SK-N-SH treated with all-trans-retinoic acid at 6 μM for 48 hours (cell line): ENCODE results near the gene TMEM236.

Source experiments
- ARNTL ChIP-seq: fragments of 450-650 bp; formaldehyde crosslinking; IDR thresholded peaks from 2 replicates; pipeline ENCODE4 v1.5.0; 2020; ENCODE audit warnings: low read depth, mild to moderate bottlenecking, moderate library complexity, borderline replicate concordance
- CSDC2 ChIP-seq: fragments of 250-450 bp; sonication (Bioruptor Pico); IDR thresholded peaks from 2 replicates; pipeline ENCODE4 v1.5.0; 2020; ENCODE audit warnings: mild to moderate bottlenecking, moderate library complexity
- GLIS3 ChIP-seq: fragments of 250-450 bp; sonication (Bioruptor Pico); IDR thresholded peaks from 2 replicates; pipeline ENCODE4 v1.5.0; 2020; ENCODE audit warnings: mild to moderate bottlenecking, moderate library complexity
- RARB ChIP-seq: fragments of 250-450 bp; sonication (Bioruptor Pico); IDR thresholded peaks from 2 replicates; pipeline ENCODE4 v1.8.0; 2021; ENCODE audit warnings: mild to moderate bottlenecking, moderate library complexity
- SNAI2 ChIP-seq: fragments of 250-450 bp; sonication (Bioruptor Pico); IDR thresholded peaks from 2 replicates; pipeline ENCODE4 v1.5.0; 2020; ENCODE audit warnings: mild to moderate bottlenecking, moderate library complexity
- ZFP3 ChIP-seq: fragments of 250-450 bp; sonication (Bioruptor Pico); IDR thresholded peaks from 2 replicates; pipeline ENCODE4 v1.5.0; 2020; ENCODE audit warnings: mild to moderate bottlenecking, moderate library complexity
- ZFP30 ChIP-seq: fragments of 450-650 bp; formaldehyde crosslinking; IDR thresholded peaks from 2 replicates; pipeline ENCODE4 v1.5.0; 2022; ENCODE audit warnings: mild to moderate bottlenecking, moderate library complexity
- ZNF70 ChIP-seq: fragments of 450-650 bp; formaldehyde crosslinking; IDR thresholded peaks from 2 replicates; pipeline ENCODE4 v1.5.0; 2020; ENCODE audit warnings: mild to moderate bottlenecking, moderate library complexity
- TF ChIP-seq, protein P1 (sequence below): fragments of 250-450 bp; sonication (Bioruptor Pico); IDR thresholded peaks from 2 replicates; pipeline ENCODE4 v1.5.1; 2020; ENCODE audit warnings: low read depth, mild to moderate bottlenecking, moderate library complexity
- TF ChIP-seq, protein P2 (sequence below): fragments of 250-450 bp; sonication (Bioruptor Pico); IDR thresholded peaks from 2 replicates; pipeline ENCODE4 v1.8.0; 2020; ENCODE audit warnings: mild to moderate bottlenecking, moderate library complexity, borderline replicate concordance
- TF ChIP-seq, protein P3 (sequence below): fragments of 250-450 bp; sonication (Bioruptor Pico); IDR thresholded peaks from 2 replicates; pipeline ENCODE4 v1.5.0; 2020; ENCODE audit warnings: mild to moderate bottlenecking, moderate library complexity
- TF ChIP-seq, protein P4 (sequence below): fragments of 250-450 bp; sonication (Bioruptor Pico); IDR thresholded peaks from 2 replicates; pipeline ENCODE4 v1.5.1; 2021; ENCODE audit warnings: mild to moderate bottlenecking, moderate library complexity

DNA sequence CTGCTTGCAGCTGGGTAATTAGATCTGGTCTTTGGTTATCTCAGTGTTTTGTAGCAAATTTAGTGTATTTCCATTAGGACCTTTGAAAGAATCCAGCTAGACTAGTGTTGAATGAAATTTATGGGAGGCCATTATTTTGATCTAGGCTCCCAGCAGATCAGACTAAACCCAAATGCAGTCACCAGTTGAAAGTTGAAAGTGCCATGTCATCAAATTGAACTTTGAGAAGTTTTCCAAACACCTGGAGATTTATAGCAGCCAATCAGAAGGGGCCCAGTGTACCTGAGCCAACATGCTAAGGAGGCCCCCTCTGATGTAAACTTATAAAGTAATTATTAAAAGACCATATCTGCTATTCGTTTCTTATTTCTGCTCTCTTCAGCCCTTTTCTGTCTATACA is 11.3 kb upstream of the TMEM236 start:
- TF ChIP-seq SNAI2 (CRISPR knock-in tag): no peak
- no peak for TF ChIP-seq RARB (CRISPR knock-in tag)
- TF ChIP-seq ZFP3 (CRISPR knock-in tag): no peak
- no peak for TF ChIP-seq CSDC2
- TF ChIP-seq GLIS3: no peak
- TF ChIP-seq, protein P1, sequence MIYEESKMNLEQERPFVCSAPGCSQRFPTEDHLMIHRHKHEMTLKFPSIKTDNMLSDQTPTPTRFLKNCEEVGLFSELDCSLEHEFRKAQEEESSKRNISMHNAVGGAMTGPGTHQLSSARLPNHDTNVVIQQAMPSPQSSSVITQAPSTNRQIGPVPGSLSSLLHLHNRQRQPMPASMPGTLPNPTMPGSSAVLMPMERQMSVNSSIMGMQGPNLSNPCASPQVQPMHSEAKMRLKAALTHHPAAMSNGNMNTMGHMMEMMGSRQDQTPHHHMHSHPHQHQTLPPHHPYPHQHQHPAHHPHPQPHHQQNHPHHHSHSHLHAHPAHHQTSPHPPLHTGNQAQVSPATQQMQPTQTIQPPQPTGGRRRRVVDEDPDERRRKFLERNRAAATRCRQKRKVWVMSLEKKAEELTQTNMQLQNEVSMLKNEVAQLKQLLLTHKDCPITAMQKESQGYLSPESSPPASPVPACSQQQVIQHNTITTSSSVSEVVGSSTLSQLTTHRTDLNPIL (CRISPR knock-in tag): no peak
- TF ChIP-seq ARNTL (CRISPR knock-in tag): no peak
- no peak for TF ChIP-seq ZFP30 (CRISPR knock-in tag)
- TF ChIP-seq, protein P2, sequence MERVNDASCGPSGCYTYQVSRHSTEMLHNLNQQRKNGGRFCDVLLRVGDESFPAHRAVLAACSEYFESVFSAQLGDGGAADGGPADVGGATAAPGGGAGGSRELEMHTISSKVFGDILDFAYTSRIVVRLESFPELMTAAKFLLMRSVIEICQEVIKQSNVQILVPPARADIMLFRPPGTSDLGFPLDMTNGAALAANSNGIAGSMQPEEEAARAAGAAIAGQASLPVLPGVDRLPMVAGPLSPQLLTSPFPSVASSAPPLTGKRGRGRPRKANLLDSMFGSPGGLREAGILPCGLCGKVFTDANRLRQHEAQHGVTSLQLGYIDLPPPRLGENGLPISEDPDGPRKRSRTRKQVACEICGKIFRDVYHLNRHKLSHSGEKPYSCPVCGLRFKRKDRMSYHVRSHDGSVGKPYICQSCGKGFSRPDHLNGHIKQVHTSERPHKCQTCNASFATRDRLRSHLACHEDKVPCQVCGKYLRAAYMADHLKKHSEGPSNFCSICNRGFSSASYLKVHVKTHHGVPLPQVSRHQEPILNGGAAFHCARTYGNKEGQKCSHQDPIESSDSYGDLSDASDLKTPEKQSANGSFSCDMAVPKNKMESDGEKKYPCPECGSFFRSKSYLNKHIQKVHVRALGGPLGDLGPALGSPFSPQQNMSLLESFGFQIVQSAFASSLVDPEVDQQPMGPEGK: no peak
- TF ChIP-seq, protein P3, sequence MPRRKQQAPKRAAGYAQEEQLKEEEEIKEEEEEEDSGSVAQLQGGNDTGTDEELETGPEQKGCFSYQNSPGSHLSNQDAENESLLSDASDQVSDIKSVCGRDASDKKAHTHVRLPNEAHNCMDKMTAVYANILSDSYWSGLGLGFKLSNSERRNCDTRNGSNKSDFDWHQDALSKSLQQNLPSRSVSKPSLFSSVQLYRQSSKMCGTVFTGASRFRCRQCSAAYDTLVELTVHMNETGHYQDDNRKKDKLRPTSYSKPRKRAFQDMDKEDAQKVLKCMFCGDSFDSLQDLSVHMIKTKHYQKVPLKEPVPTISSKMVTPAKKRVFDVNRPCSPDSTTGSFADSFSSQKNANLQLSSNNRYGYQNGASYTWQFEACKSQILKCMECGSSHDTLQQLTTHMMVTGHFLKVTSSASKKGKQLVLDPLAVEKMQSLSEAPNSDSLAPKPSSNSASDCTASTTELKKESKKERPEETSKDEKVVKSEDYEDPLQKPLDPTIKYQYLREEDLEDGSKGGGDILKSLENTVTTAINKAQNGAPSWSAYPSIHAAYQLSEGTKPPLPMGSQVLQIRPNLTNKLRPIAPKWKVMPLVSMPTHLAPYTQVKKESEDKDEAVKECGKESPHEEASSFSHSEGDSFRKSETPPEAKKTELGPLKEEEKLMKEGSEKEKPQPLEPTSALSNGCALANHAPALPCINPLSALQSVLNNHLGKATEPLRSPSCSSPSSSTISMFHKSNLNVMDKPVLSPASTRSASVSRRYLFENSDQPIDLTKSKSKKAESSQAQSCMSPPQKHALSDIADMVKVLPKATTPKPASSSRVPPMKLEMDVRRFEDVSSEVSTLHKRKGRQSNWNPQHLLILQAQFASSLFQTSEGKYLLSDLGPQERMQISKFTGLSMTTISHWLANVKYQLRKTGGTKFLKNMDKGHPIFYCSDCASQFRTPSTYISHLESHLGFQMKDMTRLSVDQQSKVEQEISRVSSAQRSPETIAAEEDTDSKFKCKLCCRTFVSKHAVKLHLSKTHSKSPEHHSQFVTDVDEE: no peak
- TF ChIP-seq ZNF70 (CRISPR knock-in tag): no peak
- TF ChIP-seq, protein P4, sequence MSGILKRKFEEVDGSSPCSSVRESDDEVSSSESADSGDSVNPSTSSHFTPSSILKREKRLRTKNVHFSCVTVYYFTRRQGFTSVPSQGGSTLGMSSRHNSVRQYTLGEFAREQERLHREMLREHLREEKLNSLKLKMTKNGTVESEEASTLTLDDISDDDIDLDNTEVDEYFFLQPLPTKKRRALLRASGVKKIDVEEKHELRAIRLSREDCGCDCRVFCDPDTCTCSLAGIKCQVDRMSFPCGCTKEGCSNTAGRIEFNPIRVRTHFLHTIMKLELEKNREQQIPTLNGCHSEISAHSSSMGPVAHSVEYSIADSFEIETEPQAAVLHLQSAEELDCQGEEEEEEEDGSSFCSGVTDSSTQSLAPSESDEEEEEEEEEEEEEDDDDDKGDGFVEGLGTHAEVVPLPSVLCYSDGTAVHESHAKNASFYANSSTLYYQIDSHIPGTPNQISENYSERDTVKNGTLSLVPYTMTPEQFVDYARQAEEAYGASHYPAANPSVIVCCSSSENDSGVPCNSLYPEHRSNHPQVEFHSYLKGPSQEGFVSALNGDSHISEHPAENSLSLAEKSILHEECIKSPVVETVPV: no peak
